A673 (cell line): ENCODE results near the gene PCYT1A.

ENCODE experiments used
- EZH2 ChIP-seq: fragments of 200-600 bp; sonication (generic); IDR thresholded peaks from 2 replicates; pipeline ENCODE4 v1.6.1; 2017; ENCODE audit warnings: borderline replicate concordance, low read depth, mild to moderate bottlenecking, mixed read lengths, antibody characterized with exemption, low read length; ENCODE audit not compliant: poor library complexity, severe bottlenecking
- TF ChIP-seq, protein P1 (sequence below): fragments of 300-800, 200-600 bp; sonication (generic); conservative IDR thresholded peaks from 2 replicates; pipeline ENCODE4 v1.5.1; 2017; ENCODE audit warnings: low read depth, mild to moderate bottlenecking, antibody characterized with exemption, low read length, moderate library complexity, mixed read lengths

DNA sequence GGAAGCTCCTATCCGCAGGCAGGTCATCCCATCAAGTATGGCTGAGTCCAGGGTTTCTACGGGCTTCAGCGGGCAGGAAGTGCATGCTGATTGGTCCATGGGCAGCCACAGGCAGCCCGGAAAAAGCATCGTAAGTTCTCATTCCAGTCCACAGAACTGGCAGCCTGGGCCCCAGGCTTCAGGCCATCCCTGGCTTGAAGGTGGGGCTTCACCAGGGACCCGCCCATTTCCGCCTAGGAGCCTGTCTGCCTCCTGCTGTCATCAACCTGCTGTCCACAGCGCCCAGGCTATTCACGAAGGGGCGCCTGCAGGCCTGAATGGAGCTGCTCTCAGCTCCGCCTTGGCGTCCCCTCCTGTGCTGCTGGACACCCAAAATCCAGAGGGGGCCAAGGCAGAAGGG is 13.9 kb downstream of the PCYT1A start:
- TF ChIP-seq, protein P1, sequence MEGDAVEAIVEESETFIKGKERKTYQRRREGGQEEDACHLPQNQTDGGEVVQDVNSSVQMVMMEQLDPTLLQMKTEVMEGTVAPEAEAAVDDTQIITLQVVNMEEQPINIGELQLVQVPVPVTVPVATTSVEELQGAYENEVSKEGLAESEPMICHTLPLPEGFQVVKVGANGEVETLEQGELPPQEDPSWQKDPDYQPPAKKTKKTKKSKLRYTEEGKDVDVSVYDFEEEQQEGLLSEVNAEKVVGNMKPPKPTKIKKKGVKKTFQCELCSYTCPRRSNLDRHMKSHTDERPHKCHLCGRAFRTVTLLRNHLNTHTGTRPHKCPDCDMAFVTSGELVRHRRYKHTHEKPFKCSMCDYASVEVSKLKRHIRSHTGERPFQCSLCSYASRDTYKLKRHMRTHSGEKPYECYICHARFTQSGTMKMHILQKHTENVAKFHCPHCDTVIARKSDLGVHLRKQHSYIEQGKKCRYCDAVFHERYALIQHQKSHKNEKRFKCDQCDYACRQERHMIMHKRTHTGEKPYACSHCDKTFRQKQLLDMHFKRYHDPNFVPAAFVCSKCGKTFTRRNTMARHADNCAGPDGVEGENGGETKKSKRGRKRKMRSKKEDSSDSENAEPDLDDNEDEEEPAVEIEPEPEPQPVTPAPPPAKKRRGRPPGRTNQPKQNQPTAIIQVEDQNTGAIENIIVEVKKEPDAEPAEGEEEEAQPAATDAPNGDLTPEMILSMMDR = no peak
- no peak for TF ChIP-seq EZH2
